HepG2 (cell line): Measurements from ENCODE around the gene MATK.

Source experiments
- BRF2 ChIP-seq: sonication (generic); formaldehyde crosslinking; IDR thresholded peaks from 2 replicates; pipeline ENCODE4 v1.8.1; 2022; ENCODE audit warnings: mild to moderate bottlenecking, missing genetic modification reagents
- EP300 ChIP-seq, 3 experiments: sonication (generic) in 1 of 3; formaldehyde crosslinking in 1 of 3; IDR thresholded peaks; 2 replicates each; pipeline versions ENCODE4 v1.5.1 to v1.6.1; 2011 to 2020; ENCODE audit warnings: low read depth in 2 of 3, low read length in 2 of 3, borderline replicate concordance in 1 of 3, improper control_type of control experiment in 1 of 3, mild to moderate bottlenecking in 1 of 3, missing genetic modification reagents in 1 of 3, moderate library complexity in 1 of 3
- EZH2 ChIP-seq: conservative IDR thresholded peaks from 2 replicates; pipeline ENCODE4 v1.6.1; 2012; ENCODE audit warnings: mild to moderate bottlenecking, low read depth, low read length, moderate library complexity
- NR2C2 ChIP-seq: sonication (generic); formaldehyde crosslinking; IDR thresholded peaks from 2 replicates; pipeline ENCODE4 v1.4.0; 2020; ENCODE audit warnings: missing genetic modification reagents, mild to moderate bottlenecking, moderate library complexity, borderline replicate concordance
- PLRG1 ChIP-seq: fragments of 450-650 bp; conservative IDR thresholded peaks from 2 replicates; pipeline ENCODE4 v1.6.1; 2016
- POLR2A ChIP-seq, 2 experiments: IDR thresholded peaks; 2 replicates each; pipeline ENCODE4 v1.6.1; 2011; ENCODE audit warnings: low read depth in 2 of 2, low read length in 2 of 2, mild to moderate bottlenecking in 1 of 2, moderate library complexity in 1 of 2; ENCODE audit not compliant: insufficient read depth in 1 of 2
- POLR2AphosphoS5 ChIP-seq: IDR thresholded peaks from 2 replicates; pipeline ENCODE4 v1.6.1; 2012; ENCODE audit warnings: low read depth, low read length
- SRF ChIP-seq: IDR thresholded peaks from 2 replicates; pipeline ENCODE4 v1.6.1; 2011; ENCODE audit warnings: mild to moderate bottlenecking, low read depth, low read length, moderate library complexity
- TCF12 ChIP-seq, 2 experiments: fragments of 450-650 bp in 1 of 2; sonication (generic) in 1 of 2; formaldehyde crosslinking in 1 of 2; IDR thresholded peaks; 2 replicates each; pipeline versions ENCODE4 v1.6.1 to v1.8.0; 2017 to 2022; ENCODE audit warnings: antibody characterized with exemption in 1 of 2, mild to moderate bottlenecking in 1 of 2, missing genetic modification reagents in 1 of 2, moderate library complexity in 1 of 2
- ZFYVE20 ChIP-seq: sonication (generic); formaldehyde crosslinking; IDR thresholded peaks from 2 replicates; pipeline ENCODE4 v1.8.0; 2023; ENCODE audit warnings: low read depth, mild to moderate bottlenecking, moderate library complexity, missing genetic modification reagents, borderline replicate concordance
- TF ChIP-seq, protein P1 (sequence below): sonication (generic); formaldehyde crosslinking; IDR thresholded peaks from 2 replicates; pipeline ENCODE4 v1.5.1; 2020; ENCODE audit warnings: mild to moderate bottlenecking, missing genetic modification reagents, borderline replicate concordance
- TF ChIP-seq, protein P2 (sequence below): sonication (generic); formaldehyde crosslinking; IDR thresholded peaks from 2 replicates; pipeline ENCODE4 v1.5.0; 2020; ENCODE audit warnings: mild to moderate bottlenecking, missing genetic modification reagents, moderate library complexity
- TF ChIP-seq, protein P3 (sequence below): sonication (generic); formaldehyde crosslinking; IDR thresholded peaks from 2 replicates; pipeline ENCODE4 v1.4.0; 2020; ENCODE audit warnings: missing genetic modification reagents
- TF ChIP-seq, protein P4 (sequence below), 2 experiments: fragments of 450-650 bp in 1 of 2; sonication (generic) in 1 of 2; formaldehyde crosslinking; IDR thresholded peaks; 2 replicates each; pipeline versions ENCODE4 v1.5.0 to v1.8.0; 2020 to 2022; ENCODE audit warnings: mild to moderate bottlenecking in 1 of 2, missing genetic modification reagents in 1 of 2

DNA sequence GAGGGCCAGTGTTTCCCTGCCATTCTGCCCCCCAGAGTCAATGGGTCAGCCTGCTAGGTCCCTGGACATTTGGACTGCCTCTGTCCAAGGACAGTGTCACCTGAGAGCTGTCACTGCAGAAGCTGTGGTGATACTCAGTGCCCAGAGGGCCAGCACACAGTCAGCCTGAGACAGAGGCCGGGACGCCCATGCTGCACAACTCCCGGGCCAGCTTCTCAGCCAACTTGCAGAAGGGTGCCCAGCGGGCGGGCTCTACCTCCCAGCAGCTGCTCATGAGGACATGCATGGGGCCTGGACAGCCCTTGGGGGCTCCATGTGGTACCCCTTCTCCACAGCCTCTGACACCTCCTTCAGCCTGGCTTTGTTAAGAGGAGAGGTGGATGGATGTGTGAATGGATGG is 10.3 kb downstream of the MATK start:
- TF ChIP-seq ZFYVE20: no peak
- TF ChIP-seq, protein P1, sequence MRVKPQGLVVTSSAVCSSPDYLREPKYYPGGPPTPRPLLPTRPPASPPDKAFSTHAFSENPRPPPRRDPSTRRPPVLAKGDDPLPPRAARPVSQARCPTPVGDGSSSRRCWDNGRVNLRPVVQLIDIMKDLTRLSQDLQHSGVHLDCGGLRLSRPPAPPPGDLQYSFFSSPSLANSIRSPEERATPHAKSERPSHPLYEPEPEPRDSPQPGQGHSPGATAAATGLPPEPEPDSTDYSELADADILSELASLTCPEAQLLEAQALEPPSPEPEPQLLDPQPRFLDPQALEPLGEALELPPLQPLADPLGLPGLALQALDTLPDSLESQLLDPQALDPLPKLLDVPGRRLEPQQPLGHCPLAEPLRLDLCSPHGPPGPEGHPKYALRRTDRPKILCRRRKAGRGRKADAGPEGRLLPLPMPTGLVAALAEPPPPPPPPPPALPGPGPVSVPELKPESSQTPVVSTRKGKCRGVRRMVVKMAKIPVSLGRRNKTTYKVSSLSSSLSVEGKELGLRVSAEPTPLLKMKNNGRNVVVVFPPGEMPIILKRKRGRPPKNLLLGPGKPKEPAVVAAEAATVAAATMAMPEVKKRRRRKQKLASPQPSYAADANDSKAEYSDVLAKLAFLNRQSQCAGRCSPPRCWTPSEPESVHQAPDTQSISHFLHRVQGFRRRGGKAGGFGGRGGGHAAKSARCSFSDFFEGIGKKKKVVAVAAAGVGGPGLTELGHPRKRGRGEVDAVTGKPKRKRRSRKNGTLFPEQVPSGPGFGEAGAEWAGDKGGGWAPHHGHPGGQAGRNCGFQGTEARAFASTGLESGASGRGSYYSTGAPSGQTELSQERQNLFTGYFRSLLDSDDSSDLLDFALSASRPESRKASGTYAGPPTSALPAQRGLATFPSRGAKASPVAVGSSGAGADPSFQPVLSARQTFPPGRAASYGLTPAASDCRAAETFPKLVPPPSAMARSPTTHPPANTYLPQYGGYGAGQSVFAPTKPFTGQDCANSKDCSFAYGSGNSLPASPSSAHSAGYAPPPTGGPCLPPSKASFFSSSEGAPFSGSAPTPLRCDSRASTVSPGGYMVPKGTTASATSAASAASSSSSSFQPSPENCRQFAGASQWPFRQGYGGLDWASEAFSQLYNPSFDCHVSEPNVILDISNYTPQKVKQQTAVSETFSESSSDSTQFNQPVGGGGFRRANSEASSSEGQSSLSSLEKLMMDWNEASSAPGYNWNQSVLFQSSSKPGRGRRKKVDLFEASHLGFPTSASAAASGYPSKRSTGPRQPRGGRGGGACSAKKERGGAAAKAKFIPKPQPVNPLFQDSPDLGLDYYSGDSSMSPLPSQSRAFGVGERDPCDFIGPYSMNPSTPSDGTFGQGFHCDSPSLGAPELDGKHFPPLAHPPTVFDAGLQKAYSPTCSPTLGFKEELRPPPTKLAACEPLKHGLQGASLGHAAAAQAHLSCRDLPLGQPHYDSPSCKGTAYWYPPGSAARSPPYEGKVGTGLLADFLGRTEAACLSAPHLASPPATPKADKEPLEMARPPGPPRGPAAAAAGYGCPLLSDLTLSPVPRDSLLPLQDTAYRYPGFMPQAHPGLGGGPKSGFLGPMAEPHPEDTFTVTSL (CRISPR knock-in tag): no peak
- no peak for TF ChIP-seq EP300 (IDR thresholded peaks at IDR 0.05; ENCODE audit: low read depth in 2 of 2, low read length in 2 of 2)
- TF ChIP-seq EP300 (CRISPR knock-in tag; IDR thresholded peaks at IDR 0.05; ENCODE audit: borderline replicate concordance): no peak
- TF ChIP-seq, protein P2, sequence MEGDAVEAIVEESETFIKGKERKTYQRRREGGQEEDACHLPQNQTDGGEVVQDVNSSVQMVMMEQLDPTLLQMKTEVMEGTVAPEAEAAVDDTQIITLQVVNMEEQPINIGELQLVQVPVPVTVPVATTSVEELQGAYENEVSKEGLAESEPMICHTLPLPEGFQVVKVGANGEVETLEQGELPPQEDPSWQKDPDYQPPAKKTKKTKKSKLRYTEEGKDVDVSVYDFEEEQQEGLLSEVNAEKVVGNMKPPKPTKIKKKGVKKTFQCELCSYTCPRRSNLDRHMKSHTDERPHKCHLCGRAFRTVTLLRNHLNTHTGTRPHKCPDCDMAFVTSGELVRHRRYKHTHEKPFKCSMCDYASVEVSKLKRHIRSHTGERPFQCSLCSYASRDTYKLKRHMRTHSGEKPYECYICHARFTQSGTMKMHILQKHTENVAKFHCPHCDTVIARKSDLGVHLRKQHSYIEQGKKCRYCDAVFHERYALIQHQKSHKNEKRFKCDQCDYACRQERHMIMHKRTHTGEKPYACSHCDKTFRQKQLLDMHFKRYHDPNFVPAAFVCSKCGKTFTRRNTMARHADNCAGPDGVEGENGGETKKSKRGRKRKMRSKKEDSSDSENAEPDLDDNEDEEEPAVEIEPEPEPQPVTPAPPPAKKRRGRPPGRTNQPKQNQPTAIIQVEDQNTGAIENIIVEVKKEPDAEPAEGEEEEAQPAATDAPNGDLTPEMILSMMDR (CRISPR knock-in tag): no peak
- no peak for TF ChIP-seq BRF2 (CRISPR knock-in tag)
- no peak for TF ChIP-seq POLR2AphosphoS5
- no peak for TF ChIP-seq EZH2
- TF ChIP-seq POLR2A (IDR thresholded peaks at IDR 0.05; ENCODE audit: insufficient read depth in 1 of 2, low read depth in 2 of 2, low read length in 2 of 2): no peak
- TF ChIP-seq, protein P3, sequence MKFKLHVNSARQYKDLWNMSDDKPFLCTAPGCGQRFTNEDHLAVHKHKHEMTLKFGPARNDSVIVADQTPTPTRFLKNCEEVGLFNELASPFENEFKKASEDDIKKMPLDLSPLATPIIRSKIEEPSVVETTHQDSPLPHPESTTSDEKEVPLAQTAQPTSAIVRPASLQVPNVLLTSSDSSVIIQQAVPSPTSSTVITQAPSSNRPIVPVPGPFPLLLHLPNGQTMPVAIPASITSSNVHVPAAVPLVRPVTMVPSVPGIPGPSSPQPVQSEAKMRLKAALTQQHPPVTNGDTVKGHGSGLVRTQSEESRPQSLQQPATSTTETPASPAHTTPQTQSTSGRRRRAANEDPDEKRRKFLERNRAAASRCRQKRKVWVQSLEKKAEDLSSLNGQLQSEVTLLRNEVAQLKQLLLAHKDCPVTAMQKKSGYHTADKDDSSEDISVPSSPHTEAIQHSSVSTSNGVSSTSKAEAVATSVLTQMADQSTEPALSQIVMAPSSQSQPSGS: no peak
- TF ChIP-seq, protein P4, sequence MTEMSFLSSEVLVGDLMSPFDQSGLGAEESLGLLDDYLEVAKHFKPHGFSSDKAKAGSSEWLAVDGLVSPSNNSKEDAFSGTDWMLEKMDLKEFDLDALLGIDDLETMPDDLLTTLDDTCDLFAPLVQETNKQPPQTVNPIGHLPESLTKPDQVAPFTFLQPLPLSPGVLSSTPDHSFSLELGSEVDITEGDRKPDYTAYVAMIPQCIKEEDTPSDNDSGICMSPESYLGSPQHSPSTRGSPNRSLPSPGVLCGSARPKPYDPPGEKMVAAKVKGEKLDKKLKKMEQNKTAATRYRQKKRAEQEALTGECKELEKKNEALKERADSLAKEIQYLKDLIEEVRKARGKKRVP (CRISPR knock-in tag; IDR thresholded peaks at IDR 0.05): no peak
- no peak for TF ChIP-seq PLRG1
- TF ChIP-seq NR2C2 (CRISPR knock-in tag): no peak
- no peak for TF ChIP-seq SRF
- no peak for TF ChIP-seq TCF12 (IDR thresholded peaks at IDR 0.05)
- no peak for TF ChIP-seq TCF12 (CRISPR knock-in tag; IDR thresholded peaks at IDR 0.05)
